ENCODE results near the gene LRRIQ4.

LRRIQ4 gene

GRCh38 chr3:169850618-169851017 lies 37.9 kb downstream of the LRRIQ4 start:
- no peak for DNase-seq (ENCODE audit: low read depth in 2 of 2, low spot score in 1 of 2)

GRCh38 chr3:169855514-169855913 lies 42.8 kb downstream of the LRRIQ4 start:
- no peak for DNase-seq (ENCODE audit: low read depth in 2 of 2, low spot score in 1 of 2)

GRCh38 chr3:169857811-169858210 lies 45.1 kb downstream of the LRRIQ4 start:
- no peak for DNase-seq (ENCODE audit: low read depth in 2 of 2, low spot score in 1 of 2)

- DNase-seq (ENCODE audit: low read depth in 2 of 2, low spot score in 1 of 2) = no peak
Measured at GRCh38 chr3:169861871-169862270, 49.2 kb downstream of the LRRIQ4 start.

- DNase-seq (ENCODE audit: low read depth in 2 of 2, low spot score in 1 of 2) = peak in 1 of 2 donors; percentile 38
Measured at GRCh38 chr3:169863458-169863899, 50.8 kb downstream of the LRRIQ4 start.

- DNase-seq (ENCODE audit: low read depth in 2 of 2, low spot score in 1 of 2) = no peak
Measured at GRCh38 chr3:169864270-169864669, 51.6 kb downstream of the LRRIQ4 start.

- DNase-seq (ENCODE audit: low read depth in 2 of 2, low spot score in 1 of 2) = peak in 1 of 2 donors; percentile 9
Measured at GRCh38 chr3:169865176-169865767, 52.6 kb downstream of the LRRIQ4 start.

- DNase-seq (ENCODE audit: low read depth in 2 of 2, low spot score in 1 of 2) = no peak
Measured at GRCh38 chr3:169867584-169868210, 55.0 kb downstream of the LRRIQ4 start.

- DNase-seq (ENCODE audit: low read depth in 2 of 2, low spot score in 1 of 2) = no peak
Measured at GRCh38 chr3:169868369-169868768, 55.7 kb downstream of the LRRIQ4 start.

- no peak for DNase-seq (ENCODE audit: low read depth in 2 of 2, low spot score in 1 of 2)
Measured at GRCh38 chr3:169869484-169870220, 57.0 kb downstream of the LRRIQ4 start, which contains the start of gene LRRC31. Gene LRRC31 (minus strand): TSS chr3:169869935. CDS start chr3:169869807, 128 bp downstream.

GRCh38 chr3:169871129-169871886 lies 58.6 kb downstream of the LRRIQ4 start:
- DNase-seq (ENCODE audit: low read depth in 2 of 2, low spot score in 1 of 2) = no peak

GRCh38 chr3:169879013-169879557 lies 66.4 kb downstream of the LRRIQ4 start:
- no peak for DNase-seq (ENCODE audit: low read depth in 2 of 2, low spot score in 1 of 2)

GRCh38 chr3:169879845-169880575 lies 67.3 kb downstream of the LRRIQ4 start:
- no peak for DNase-seq (ENCODE audit: low read depth in 2 of 2, low spot score in 1 of 2)

GRCh38 chr3:169880576-169881250 lies 68.0 kb downstream of the LRRIQ4 start:
- DNase-seq (ENCODE audit: low read depth in 2 of 2, low spot score in 1 of 2) = no peak

GRCh38 chr3:169886671-169887070 lies 74.0 kb downstream of the LRRIQ4 start:
- DNase-seq (ENCODE audit: low read depth in 2 of 2, low spot score in 1 of 2) = no peak

Data from stimulated activated CD8-positive, alpha-beta memory T cell treated with anti-CD3 and anti-CD28 coated beads, Interleukin-4, amount 100 ng/mL, for 4 hours (primary cell).